SK-N-SH (cell line): ENCODE data around the gene HSD11B2.

ENCODE experiments used
- EP300 ChIP-seq, 2 experiments: IDR thresholded peaks; 2 replicates each; pipeline versions ENCODE4 v1.4.0 to v1.6.1; 2012; ENCODE audit warnings: borderline replicate concordance in 1 of 2, low read depth in 1 of 2, low read length in 1 of 2
- EZH2phosphoT487 ChIP-seq: fragments of 200-600 bp; sonication (generic); IDR thresholded peaks from 2 replicates; pipeline ENCODE4 v1.6.1; 2017; ENCODE audit warnings: low read depth, mixed run types, mild to moderate bottlenecking, antibody characterized with exemption, moderate library complexity, borderline replicate concordance
- FOXJ3 ChIP-seq: sonication (generic); formaldehyde crosslinking; IDR thresholded peaks from 2 replicates; pipeline ENCODE4 v1.5.1; 2020; ENCODE audit warnings: mild to moderate bottlenecking, missing genetic modification reagents
- GABPA ChIP-seq: IDR thresholded peaks from 2 replicates; pipeline ENCODE4 v1.4.0; 2012; ENCODE audit warnings: low read depth, mild to moderate bottlenecking
- JUND ChIP-seq: IDR thresholded peaks from 2 replicates; pipeline ENCODE4 v1.4.0; 2012
- MXI1 ChIP-seq: IDR thresholded peaks from 2 replicates; pipeline ENCODE4 v1.6.1; 2012; ENCODE audit warnings: mild to moderate bottlenecking, low read depth, low read length, improper control_type of control experiment
- NFIC ChIP-seq: IDR thresholded peaks from 2 replicates; pipeline ENCODE4 v1.4.0; 2012; ENCODE audit warnings: borderline replicate concordance
- NRF1 ChIP-seq: IDR thresholded peaks from 2 replicates; pipeline ENCODE4 v1.6.1; 2012; ENCODE audit warnings: low read depth, mild to moderate bottlenecking, low read length
- POLR2AphosphoS5 ChIP-seq: IDR thresholded peaks from 2 replicates; pipeline ENCODE4 v1.6.1; 2012; ENCODE audit warnings: low read depth, low read length
- RAD21 ChIP-seq: IDR thresholded peaks from 2 replicates; pipeline ENCODE4 v1.6.1; 2012; ENCODE audit warnings: mild to moderate bottlenecking, low read length
- RFX5 ChIP-seq: IDR thresholded peaks from 2 replicates; pipeline ENCODE4 v1.6.1; 2012; ENCODE audit warnings: mild to moderate bottlenecking, improper control_type of control experiment, low read length
- TF ChIP-seq, protein P1 (sequence below): fragments of 200-600 bp; sonication (generic); IDR thresholded peaks from 2 replicates; pipeline ENCODE4 v1.6.1; 2017; ENCODE audit warnings: antibody characterized with exemption, mild to moderate bottlenecking, moderate library complexity
- TF ChIP-seq, protein P2 (sequence below): IDR thresholded peaks from 2 replicates; pipeline ENCODE4 v1.4.0; 2012; ENCODE audit warnings: low read depth

DNA sequence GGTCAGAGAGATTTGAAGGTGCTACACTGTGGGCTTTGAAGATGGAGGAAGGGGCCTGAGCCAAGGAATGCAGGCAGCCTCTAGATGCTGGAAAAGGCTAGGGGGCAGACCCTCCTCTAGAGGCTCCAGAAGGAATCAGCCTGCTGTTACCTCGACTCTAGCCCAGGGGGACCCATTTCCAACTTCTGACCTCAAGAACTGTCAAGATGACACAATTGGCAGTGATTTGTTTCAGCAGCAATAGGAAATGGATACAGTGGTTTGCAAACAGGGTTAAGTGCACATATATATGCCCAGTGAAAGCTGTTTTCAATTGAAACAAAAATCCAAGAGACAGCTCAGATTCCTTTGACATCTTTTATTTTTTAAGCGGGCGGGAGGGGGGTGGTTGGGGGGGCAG is 11.0 kb upstream of the HSD11B2 start:
- TF ChIP-seq, protein P1, sequence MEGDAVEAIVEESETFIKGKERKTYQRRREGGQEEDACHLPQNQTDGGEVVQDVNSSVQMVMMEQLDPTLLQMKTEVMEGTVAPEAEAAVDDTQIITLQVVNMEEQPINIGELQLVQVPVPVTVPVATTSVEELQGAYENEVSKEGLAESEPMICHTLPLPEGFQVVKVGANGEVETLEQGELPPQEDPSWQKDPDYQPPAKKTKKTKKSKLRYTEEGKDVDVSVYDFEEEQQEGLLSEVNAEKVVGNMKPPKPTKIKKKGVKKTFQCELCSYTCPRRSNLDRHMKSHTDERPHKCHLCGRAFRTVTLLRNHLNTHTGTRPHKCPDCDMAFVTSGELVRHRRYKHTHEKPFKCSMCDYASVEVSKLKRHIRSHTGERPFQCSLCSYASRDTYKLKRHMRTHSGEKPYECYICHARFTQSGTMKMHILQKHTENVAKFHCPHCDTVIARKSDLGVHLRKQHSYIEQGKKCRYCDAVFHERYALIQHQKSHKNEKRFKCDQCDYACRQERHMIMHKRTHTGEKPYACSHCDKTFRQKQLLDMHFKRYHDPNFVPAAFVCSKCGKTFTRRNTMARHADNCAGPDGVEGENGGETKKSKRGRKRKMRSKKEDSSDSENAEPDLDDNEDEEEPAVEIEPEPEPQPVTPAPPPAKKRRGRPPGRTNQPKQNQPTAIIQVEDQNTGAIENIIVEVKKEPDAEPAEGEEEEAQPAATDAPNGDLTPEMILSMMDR, result no peak
- TF ChIP-seq MXI1 (no peak), EP300 (IDR thresholded peaks at IDR 0.05; ENCODE audit: borderline replicate concordance in 1 of 2, low read depth in 1 of 2, low read length in 1 of 2) (no peak), POLR2AphosphoS5 (no peak), EZH2phosphoT487 (no peak), FOXJ3 (CRISPR knock-in tag) (no peak), NRF1 (no peak), RFX5 (no peak), RAD21 (no peak), JUND (no peak), GABPA (no peak), NFIC (no peak)
- TF ChIP-seq, protein P2, sequence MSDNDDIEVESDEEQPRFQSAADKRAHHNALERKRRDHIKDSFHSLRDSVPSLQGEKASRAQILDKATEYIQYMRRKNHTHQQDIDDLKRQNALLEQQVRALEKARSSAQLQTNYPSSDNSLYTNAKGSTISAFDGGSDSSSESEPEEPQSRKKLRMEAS, result no peak
